Measurements from ENCODE around the gene CD63. TPM values are rescaled to one million over a fixed set of nuclear protein-coding genes. Genes with fewer than 3 reads are reported as not detected.

CD63 gene
- total and polyA plus RNA-seq, 9 of the 15 experiments (the other 6 are each of a cell fraction or from before 2014, with no cell fraction given): 313 to 735 (median 433) TPM

DNA sequence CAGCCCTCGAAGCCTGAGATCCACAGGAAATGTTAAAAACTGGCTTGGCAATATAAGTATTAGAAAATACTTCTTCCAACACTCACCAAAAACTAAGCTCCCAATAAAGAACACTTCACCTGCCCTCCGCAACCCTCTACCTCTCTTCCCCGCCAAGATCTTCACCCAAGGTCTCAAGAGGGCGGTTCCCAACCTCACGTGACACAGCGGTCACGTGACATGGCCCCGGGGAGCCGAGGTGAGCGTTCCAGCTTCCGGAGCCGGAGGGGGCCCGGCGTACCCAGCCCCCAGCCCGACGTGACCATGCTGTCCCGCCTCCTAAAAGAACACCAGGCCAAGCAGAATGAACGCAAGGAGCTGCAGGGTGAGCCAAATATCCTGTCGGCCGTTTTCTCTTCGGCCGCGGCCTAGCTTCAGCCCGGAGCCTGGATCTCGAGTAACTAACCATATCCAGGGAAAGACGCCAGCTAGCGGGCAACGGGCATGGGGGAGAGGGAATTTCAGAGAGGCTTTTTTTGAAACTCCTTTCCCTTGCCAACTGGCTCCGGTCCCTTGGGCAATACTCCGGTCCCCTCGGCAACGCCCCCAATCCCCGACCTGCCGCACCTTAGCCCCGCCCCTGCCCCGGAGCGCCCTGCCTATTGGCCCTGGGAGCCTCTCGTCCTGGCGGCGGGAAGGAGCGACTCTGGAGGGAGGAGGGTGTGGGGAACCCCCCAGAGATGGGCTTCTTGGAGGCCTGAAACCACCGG is 12.8 kb downstream of the CD63 start, which contains the start of gene BLOC1S1 (continued):
- TF ChIP-seq, protein P1, sequence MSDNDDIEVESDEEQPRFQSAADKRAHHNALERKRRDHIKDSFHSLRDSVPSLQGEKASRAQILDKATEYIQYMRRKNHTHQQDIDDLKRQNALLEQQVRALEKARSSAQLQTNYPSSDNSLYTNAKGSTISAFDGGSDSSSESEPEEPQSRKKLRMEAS (CRISPR knock-in tag; IDR thresholded peaks at IDR 0.05): peak; percentile 85
- TF ChIP-seq THRAP3 (IDR thresholded peaks at IDR 0.05; ENCODE audit: borderline replicate concordance) (no peak), ZNF408 (CRISPR knock-in tag; IDR thresholded peaks at IDR 0.05; ENCODE audit: low read depth) (no peak), JUND (IDR thresholded peaks at IDR 0.05; ENCODE audit: borderline replicate concordance, low read depth, low read length) (peak; percentile 32; the same call in 1 of the 2 replicates), JUND (tag; IDR thresholded peaks at IDR 0.05; ENCODE audit: borderline replicate concordance, low read depth, low read length) (no peak; the same call in 2 of the 3 replicates), BCOR (IDR thresholded peaks at IDR 0.05) (0 out of 2 replicates have a peak, but pooled peaks have one; percentile 21), CHD4 (IDR thresholded peaks at IDR 0.05; ENCODE audit: insufficient read depth, insufficient replicate concordance, low read depth, low read length, poor library complexity, severe bottlenecking) (no peak), MECOM (CRISPR knock-in tag; IDR thresholded peaks at IDR 0.05) (no peak), CAMTA2 (CRISPR knock-in tag; conservative IDR thresholded peaks at IDR 0.05) (no peak), KHSRP (IDR thresholded peaks at IDR 0.05) (no peak), MEIS2 (IDR thresholded peaks at IDR 0.05; ENCODE audit: partially characterized antibody) (no peak), PTTG1 (tag; IDR thresholded peaks at IDR 0.05; ENCODE audit: low read depth) (no peak), NFATC3 (IDR thresholded peaks at IDR 0.05) (peak; percentile 79; the same call in 1 of the 2 replicates), ZNF766 (CRISPR knock-in tag; conservative IDR thresholded peaks at IDR 0.05) (peak; percentile 71; the same call in 1 of the 2 replicates), NR1H2 (CRISPR knock-in tag; IDR thresholded peaks at IDR 0.05) (no peak), SREBF2 (CRISPR knock-in tag; IDR thresholded peaks at IDR 0.05) (no peak), RBM17 (IDR thresholded peaks at IDR 0.05; ENCODE audit: borderline replicate concordance, low read depth, low read length) (no peak), HEY1 (CRISPR knock-in tag; IDR thresholded peaks at IDR 0.05; ENCODE audit: borderline replicate concordance) (no peak), CC2D1A (IDR thresholded peaks at IDR 0.05) (peak; percentile 42; the same call in 1 of the 2 replicates), ZNF212 (CRISPR knock-in tag; IDR thresholded peaks at IDR 0.05) (no peak)
- TF ChIP-seq, protein P2, sequence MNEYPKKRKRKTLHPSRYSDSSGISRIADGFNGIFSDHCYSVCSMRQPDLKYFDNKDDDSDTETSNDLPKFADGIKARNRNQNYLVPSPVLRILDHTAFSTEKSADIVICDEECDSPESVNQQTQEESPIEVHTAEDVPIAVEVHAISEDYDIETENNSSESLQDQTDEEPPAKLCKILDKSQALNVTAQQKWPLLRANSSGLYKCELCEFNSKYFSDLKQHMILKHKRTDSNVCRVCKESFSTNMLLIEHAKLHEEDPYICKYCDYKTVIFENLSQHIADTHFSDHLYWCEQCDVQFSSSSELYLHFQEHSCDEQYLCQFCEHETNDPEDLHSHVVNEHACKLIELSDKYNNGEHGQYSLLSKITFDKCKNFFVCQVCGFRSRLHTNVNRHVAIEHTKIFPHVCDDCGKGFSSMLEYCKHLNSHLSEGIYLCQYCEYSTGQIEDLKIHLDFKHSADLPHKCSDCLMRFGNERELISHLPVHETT (CRISPR knock-in tag; conservative IDR thresholded peaks at IDR 0.05 in 1 of 2, IDR thresholded peaks at IDR 0.05 in 1 of 2): peak in 1 of 2 experiments; percentile 39; a peak in 1 of 4 replicates
- TF ChIP-seq, protein P3, sequence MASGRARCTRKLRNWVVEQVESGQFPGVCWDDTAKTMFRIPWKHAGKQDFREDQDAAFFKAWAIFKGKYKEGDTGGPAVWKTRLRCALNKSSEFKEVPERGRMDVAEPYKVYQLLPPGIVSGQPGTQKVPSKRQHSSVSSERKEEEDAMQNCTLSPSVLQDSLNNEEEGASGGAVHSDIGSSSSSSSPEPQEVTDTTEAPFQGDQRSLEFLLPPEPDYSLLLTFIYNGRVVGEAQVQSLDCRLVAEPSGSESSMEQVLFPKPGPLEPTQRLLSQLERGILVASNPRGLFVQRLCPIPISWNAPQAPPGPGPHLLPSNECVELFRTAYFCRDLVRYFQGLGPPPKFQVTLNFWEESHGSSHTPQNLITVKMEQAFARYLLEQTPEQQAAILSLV (tag; IDR thresholded peaks at IDR 0.05): 0 out of 2 replicates have a peak, but pooled peaks have one; percentile 33
- TF ChIP-seq, protein P4, sequence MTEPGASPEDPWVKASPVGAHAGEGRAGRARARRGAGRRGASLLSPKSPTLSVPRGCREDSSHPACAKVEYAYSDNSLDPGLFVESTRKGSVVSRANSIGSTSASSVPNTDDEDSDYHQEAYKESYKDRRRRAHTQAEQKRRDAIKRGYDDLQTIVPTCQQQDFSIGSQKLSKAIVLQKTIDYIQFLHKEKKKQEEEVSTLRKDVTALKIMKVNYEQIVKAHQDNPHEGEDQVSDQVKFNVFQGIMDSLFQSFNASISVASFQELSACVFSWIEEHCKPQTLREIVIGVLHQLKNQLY (CRISPR knock-in tag; conservative IDR thresholded peaks at IDR 0.05): 0 out of 4 replicates have a peak, but pooled peaks of 1 of the 2 experiments have one; percentile 10
- TF ChIP-seq, protein P5, sequence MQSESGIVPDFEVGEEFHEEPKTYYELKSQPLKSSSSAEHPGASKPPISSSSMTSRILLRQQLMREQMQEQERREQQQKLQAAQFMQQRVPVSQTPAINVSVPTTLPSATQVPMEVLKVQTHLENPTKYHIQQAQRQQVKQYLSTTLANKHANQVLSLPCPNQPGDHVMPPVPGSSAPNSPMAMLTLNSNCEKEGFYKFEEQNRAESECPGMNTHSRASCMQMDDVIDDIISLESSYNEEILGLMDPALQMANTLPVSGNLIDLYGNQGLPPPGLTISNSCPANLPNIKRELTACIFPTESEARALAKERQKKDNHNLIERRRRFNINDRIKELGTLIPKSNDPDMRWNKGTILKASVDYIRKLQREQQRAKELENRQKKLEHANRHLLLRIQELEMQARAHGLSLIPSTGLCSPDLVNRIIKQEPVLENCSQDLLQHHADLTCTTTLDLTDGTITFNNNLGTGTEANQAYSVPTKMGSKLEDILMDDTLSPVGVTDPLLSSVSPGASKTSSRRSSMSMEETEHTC (IDR thresholded peaks at IDR 0.05): peak; percentile 83; the same call in 1 of the 2 replicates

Data from K562 (cell line).